ENCODE results near the gene TFDP1.

GRCh38 chr13:113613789-113614379 lies 29.3 kb downstream of the TFDP1 start:
- TF ChIP-seq POLR2AphosphoS5 (IDR thresholded peaks at IDR 0.05) (no peak), CTCF (IDR thresholded peaks at IDR 0.05) (no peak)
